NCI-H748 (cell line): Measurements from ENCODE around the gene CCDC121.
A peak's percentile ranks its signal among the peaks of the same experiment; 100 is the strongest.

Experiments
- DNase-seq: peaks from one replicate; lab custom pipeline; 2025; ENCODE audit not compliant: unreplicated experiment; lab: John Stamatoyannopoulos, UW

CCDC121 gene, protein sequence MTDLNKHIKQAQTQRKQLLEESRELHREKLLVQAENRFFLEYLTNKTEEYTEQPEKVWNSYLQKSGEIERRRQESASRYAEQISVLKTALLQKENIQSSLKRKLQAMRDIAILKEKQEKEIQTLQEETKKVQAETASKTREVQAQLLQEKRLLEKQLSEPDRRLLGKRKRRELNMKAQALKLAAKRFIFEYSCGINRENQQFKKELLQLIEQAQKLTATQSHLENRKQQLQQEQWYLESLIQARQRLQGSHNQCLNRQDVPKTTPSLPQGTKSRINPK

DNA sequence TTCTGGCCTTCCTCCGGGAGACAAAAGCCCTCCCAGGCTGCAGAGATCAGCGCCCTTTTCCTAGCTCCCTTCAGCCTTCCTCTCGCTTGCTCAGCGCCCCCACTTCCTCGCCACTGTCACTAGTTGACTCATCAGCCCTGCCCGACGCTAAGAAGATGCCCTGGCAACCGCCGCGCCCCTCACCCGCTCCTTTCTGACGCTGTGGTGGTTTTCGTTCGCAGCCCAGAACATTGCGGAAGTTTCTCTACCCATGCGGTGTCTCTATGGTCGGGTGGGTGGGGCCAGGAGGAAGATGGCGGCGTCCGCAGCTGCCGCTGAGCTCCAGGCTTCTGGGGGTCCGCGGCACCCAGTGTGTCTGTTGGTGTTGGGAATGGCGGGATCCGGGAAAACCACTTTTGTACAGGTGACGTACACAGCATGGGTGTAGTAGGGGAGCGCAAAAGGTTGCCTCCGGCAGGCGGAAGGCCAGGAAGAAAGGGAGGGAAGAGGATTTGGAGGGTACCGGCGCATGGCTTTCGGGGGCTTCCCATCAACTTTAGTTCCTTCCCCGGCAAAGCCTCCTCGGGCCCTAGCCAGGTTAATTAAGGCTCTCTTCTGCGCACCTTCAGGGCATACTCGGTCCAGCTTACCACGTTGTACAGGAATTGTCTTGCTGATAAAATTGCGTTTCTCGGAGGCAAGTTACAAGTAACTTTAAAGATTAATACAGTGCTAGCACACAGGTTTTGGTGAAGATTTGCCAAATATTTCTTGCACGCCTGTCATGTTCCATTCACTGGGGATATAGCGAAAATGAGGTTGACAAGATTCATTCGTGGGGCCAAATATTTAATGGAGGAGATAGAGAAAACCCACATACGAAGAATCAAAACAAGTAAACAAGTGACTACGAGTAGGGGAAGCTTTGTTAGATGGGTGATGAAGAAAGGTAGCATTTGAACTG is at the start of gene CCDC121, which contains the start of gene GPN1:
Gene CCDC121, minus strand, starts transcription at position 246 of the 943 bp plus-strand sequence. CDS start 1,213 bp downstream, outside the sequence.
Gene GPN1, plus strand, starts transcription at position 284 of the 943 bp plus-strand sequence. Its CDS starts 9 bp downstream, at position 293.
- DNase-seq = peak; percentile 91

DNA sequence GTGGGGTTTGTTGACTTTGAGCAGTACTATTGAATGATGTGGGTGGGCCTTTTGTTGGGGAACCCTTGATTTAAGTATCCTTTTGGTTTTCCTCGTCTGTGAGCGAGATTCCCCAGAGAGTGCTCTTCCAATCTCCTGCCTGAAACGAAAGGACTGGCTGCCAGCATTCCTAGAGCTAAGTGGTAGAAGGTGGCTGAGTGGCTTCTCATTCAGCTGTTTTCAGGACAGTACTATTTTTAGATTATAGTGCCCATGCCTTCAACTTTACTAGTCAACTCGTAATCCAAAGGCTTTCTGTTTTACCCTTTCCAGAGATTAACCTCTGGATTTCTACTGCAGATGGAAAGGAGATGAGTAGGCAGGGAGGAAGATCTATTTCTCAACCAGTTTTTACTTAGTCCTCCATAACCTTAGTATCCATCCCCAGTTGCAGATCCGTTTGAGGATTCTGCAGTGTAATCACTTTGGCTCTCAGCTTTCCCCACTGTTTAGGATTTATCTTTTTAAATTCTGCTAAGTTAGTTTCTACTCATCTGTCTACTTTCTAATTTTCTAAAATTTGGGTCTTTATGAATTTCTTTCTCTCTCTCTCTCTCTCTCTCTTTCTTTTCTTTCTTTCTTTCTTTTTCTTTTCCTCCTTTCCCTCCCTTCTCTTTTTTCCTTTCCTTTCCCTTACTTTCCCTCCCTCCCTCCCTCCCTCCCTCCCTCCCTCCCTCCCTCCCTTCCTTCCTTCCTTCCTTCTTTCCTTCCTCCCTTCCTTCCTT is 44.1 kb upstream of the CCDC121 start:
- DNase-seq = no peak

DNA sequence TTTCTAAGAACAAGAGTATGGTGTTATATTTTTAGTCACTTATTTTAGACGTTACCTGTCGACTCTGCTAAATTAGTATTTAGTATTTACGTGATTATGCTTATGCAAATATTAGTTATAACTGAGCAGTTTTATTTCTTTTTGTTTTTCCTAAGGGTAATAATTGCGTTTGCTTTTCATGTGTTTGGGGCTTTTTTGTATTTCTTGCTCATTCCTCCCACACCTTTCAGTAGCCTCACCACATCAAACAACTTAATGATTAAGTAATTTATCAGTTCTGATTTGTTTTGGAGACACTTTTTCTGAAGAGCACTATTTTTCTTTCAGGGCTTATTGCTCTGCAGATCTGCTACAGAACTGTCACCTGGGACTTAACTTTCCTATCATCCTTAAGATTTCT is 42.4 kb upstream of the CCDC121 start:
- DNase-seq = no peak

DNA sequence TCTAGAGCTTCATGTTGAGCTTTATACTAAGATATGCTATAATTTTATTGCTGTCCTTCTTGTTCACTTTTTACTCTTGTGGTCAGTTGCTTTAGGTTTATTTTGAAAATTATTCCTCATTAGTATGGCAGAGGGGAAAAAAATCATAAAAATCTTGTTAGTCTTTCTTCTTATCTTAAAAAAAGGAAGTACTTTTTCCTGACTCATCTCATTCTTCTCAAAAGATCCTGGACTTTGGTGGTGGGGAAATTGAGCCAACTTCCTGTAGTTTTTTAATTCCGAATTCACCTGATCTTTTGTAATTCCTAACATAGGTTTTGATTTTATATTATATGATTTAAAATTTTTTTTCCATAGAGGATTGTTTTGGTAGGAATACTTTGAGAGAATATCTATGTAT is 38.6 kb upstream of the CCDC121 start:
- no peak for DNase-seq

DNA sequence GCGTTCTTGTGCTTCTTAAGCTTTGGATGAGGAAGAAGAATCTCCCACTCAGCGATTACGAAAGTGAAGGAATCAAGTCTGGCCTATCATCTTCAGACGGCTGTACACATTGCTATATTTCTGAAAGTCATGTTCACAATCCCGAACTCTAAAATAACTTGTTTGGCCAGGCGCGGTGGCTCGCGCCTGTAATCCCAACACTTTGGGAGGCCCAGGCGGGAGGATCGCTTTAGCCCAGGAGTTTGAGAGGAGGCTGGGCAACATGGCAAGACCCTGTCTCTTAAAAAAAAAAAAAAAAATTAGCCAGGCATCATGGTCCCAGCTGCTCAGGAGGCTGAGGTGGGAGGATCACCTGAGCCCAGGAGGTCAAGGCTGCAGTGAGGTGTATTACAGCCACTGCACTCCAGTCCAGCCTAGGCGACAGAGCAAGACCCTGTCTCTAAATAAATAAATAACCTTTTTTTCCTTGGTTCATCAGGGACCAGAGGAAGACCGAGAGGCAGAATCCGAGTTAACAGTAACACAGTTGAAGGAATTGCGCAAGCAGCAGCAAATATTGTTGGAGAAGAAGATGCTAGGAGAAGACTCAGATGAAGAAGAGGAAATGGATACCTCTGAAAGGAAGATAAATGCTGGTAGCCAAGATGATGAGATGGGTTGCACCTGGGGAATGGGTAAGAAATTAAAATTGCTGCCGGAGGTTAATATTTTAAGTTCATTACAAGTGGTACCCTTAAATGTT is 36.0 kb upstream of the CCDC121 start:
- no peak for DNase-seq

DNA sequence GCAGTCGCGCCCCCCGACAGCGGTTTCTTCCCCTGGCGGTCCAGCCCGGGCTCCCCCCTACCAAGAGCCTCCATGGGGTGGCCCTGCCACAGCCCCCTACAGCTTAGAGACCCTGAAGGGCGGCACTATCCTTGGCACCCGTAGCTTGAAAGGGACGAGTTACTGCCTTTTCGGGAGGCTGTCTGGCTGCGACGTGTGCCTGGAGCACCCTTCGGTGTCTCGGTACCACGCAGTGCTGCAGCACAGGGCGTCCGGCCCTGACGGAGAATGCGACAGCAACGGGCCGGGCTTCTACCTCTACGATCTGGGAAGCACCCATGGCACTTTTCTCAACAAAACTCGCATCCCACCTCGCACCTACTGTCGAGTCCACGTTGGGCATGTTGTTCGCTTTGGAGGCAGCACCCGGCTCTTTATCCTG is 35.4 kb upstream of the CCDC121 start:
- peak; percentile 31 for DNase-seq

DNA sequence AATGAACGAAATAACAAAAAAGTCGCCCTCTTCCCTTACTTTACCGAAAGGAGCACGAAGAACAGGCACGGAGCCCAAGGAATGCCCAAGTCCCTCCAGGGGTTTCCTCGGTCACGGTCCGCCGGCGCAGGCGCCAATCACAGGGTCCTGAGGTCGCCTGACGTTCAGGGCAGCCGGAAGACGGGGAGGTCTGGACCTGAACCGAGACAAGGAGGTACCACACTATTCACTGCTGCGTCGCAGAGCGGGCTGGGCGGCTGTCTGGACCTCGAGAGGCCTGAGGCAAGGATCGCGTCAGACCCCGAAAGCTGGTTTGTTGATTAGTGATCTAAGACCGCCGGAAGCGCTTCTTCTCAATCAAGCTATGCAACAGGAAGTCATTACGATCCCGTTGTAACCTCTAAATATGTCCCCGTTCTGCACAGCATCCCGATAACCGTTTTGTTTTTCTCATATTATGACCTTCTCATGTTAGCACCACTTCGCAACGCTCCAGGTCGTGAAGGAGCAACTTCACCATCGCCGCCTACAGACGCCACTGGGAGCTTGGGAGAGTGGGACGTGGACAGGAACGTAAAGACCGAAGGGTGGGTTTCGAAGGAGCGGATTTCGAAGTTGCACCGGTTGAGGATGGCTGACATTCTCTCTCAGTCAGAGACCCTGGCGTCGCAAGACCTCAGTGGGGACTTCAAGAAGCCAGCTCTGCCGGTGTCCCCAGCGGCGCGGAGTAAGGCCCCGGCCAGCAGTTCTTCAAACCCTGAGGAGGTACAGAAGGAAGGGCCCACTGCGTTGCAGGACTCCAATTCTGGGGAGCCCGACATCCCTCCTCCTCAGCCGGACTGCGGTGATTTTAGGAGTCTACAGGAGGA is 34.7 kb upstream of the CCDC121 start, which contains the start of the genes SLC4A1AP and SUPT7L:
Gene SLC4A1AP, plus strand, starts transcription at position 605 of the 869 bp plus-strand sequence. Its CDS starts 26 bp downstream, at position 631.
Gene SUPT7L, minus strand, starts transcription at position 330 of the 869 bp plus-strand sequence. CDS start 1,422 bp downstream, outside the sequence.
- DNase-seq = peak; percentile 87

DNA sequence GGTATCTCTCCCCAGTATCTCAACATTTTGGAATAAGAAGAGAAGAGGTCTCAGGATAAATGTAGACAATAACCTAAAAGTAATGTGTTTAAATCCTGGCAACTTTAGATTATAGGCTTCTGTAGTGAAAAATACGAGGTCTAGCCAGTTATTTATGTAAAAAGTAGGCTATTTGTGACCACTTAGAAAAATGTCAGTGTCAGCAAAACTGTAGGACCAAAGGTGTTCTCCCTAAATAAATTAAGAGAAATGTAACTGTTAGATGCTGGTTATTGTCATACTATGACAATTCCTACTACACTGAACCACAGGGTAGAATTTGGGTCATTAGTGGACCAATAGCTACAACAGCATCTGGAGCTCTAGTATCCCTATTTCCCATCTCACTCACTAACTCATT is 32.6 kb upstream of the CCDC121 start:
- DNase-seq = no peak

DNA sequence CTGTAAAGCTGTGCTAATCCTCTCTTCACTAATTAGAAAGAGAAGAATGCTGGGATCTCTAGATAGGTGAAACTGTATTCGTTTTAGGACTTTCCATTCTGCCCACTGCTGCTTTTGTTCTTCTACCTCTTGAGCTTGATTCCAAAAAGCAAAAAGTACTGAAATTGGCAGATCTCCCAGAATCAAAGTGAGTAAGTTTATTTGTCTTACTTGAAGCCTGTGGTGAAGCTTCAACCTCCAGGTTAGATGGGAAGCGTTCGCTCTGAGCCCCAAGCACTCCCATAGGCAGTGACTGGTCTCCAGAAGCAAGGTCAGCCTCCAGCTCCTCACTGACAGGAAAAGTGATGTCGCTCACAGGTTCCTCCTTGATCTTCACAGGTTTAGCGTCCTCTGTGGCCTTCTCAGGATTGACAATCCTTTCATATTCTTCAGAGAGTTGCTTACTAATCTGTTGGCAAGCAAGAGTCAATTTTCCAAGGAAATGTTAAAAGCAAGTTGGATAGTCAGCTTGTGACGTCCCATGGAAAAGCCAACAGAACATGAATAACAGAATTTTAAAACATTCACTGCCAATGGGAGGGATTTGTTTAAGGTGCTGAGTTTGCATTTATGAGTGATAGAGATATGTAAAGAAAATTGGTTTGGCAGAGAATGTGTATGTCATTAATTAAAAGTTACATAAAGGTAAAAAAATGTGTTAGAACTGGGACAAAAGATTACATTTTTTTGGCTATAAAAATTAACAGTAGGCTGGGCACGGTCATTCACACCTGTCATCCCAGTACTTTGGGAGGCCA is 26.5 kb upstream of the CCDC121 start:
- no peak for DNase-seq

DNA sequence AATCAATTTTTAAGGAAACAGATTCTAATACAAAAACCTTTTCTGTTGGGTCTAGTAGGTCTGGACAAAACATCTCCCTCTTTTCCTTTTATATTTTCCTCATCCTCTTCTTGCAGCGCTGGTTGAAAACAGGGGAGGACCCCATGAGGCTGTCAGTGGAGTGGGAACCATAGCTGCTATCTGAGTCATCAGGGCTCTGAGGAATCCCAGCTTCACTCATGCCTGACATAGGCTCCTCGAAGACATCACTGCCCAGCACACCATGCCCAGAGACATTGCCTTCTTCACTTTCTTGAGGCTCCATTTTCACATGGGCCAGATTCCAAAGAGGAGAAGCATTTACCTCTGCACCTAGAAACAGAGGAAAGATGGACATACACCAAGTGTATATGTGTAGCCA is 24.6 kb upstream of the CCDC121 start:
- no peak for DNase-seq

DNA sequence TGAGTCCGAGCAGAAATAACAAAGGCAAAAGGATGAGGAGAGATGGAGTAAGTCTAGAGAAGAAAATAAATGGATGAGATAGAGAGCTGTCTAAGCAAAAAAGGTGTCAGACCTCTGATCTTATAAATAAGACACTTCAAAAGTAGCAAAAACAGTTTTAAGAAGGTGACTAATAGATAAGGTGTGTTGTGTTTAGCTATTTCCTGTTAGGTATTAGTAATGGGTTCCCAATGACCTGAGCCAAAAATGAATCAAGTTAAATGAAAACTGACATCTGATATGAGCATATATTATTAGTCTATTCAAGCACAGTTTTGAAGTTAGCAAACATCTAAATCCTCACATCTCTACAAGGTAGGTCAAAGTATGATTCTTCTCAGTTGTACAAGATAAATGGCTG is 24.0 kb upstream of the CCDC121 start:
- no peak for DNase-seq

DNA sequence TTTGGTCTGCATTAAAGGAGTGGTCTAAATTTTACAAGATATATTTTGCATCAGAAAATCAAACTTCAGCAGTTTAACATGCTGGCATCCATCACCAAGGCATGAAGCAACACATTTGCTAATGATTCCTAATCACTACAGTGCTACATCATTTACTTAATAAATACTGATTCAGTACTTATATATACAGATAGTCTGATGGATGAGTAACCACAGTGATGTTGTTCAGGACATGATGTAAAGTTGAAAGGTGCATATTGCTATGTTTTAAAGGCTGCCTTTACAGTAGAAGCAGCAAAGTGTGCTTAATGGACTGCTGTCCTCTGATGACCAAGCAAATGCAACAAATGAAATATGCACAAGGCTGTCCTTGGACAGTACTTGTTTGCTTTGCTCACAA is 23.5 kb upstream of the CCDC121 start:
- DNase-seq = no peak

DNA sequence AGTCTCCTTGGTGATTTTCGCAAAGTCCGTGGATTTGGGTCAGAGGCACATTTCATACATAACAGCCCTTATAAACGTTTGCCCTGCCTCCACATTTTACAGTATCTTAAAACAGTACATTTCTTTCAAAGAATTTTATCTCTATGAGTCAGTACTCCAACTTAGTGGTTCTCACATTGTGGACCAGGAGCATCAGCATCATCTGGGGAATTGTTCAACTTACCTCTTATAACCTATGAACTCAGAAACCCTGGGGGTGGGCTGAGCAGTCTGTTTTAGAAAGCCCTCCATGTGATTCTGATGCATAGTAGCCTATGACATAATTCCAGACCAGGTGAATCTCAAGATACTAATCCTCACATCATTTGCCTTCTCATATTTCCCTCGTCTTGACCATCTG is 22.2 kb upstream of the CCDC121 start:
- DNase-seq = no peak

DNA sequence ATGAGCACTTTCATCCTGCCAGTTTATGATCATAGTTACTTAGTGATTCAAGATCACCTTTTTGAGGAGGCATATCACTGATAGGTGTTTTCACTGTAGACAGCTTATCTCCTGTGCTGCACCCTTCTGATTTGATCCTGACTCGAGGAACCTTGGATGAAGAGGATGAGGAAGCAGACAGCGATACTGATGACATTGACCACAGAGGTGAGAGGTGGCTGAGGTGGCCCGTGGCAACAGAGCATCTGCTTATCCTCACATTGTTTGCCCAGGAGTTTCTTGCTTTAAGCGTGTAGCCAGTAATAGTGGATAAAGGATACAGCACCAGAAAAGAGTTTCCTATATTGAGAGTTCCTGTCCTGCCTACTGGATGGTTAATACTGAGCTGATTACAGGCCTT is 18.9 kb upstream of the CCDC121 start:
- no peak for DNase-seq

DNA sequence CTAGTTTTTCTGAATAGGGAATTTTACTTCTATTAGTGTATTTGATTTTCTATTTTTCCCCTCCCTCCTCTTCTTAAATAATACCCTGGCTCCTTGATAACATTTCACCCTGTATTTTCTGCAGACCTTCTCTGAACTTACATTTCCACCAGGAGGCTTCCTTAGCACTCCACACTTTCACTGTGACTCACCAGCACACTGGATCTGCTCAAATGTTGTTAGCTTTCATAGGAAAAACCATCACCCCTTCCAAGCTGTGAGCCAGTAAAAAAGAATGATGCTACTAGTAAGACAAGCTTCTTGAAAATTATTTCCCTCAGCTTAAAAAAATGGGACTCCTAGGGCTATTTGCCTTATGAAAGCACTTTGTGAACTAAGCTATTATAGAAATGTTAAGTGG is 18.5 kb upstream of the CCDC121 start:
- DNase-seq = no peak

DNA sequence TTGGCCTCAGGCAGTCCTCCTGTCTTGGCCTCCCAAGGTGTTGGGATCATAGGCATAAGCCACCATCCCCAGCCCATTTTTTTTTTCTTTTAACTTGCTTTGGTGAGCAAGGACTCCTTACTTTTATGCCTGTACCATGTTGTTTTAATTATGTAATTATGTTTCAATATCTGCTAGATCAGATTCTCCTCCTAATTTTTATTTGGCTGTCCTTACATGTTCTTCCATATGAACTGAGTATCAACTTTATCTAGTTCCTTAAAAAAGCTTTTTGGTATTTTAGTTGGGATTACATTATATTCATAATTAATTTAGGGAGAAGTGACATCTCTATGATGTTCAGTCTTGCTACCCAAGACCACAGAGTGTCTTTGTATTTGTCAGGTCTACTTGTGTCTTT is 16.4 kb upstream of the CCDC121 start:
- DNase-seq = no peak

DNA sequence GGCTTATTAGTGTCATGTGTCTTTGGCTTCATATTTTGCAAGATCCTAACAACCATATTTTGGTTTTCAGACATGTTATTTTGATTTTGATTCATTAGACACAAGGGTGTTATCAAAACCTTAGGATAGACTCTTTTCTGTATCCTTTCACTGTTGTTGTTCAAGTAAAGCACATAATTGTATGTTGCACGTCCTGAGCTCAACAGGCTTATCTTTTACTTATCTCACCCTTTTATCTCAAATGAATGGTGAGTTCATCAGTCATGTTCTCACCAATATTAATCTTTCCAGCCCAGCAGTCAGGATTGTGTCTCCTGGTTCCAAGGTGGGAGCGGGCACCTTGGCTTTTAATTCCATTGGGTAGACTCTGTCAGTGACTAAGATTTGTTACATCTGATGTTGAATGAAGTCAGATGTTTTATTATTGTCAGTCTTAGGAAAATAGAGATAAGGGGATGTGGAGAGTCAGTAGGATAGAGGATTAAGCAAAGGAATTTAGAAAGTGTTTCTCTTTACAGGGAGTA is 12.0 kb upstream of the CCDC121 start:
- DNase-seq = no peak

DNA sequence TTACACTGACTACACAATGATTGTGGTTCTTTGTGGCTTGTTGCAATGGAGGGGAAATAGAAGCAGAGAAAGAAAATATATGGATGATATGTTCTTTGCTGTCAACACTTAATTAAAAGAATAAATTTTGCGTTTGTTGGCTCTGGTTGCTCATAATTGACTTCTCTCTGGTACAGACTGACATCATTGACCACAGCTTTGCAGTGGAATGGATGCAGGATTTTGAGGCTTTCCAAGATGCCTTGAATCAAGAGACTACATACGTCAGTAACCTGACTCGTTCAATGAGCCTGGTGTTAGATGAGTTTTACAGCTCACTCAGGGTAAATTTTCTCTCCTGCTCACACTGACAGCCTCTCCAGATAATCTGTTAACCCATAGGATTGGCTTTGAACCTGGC is 9.9 kb upstream of the CCDC121 start:
- no peak for DNase-seq
